ENCODE data around the gene NTM.

NTM gene

DNA sequence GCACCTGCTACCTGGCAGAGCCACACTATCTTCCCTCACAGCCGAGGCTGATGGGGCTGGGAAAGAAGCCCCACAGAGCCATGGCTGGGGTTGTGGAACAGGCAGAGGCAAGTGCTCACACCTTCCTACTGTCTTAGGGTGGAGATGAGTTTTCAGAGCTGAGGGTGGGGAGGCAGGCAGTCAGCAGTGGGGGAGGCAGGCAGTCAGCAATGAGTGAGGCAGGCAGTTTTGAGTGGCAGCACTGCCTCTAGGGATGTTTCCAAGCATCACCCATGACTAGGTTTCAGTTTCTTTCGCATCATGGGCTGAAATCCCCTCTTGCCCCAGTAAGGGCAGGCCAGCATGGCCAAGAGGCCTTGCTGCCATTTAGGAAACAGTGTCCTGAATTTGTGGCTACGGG, 41.6 kb upstream of the NTM start:
- DNase-seq = no peak
- H2BK12ac ChIP-seq (ENCODE audit: low read length in 2 of 2) = no peak overlapping the region
- H2AK5ac ChIP-seq (ENCODE audit: low read length, severe bottlenecking) = no peak overlapping the region
- H3K18ac ChIP-seq (ENCODE audit: low read depth in 1 of 2, low read length in 2 of 2) = no peak overlapping the region
- no peak overlapping the region for H3K4ac ChIP-seq (ENCODE audit: low read depth in 1 of 2, low read length in 2 of 2)
- H3K27me3 ChIP-seq (ENCODE audit: control insufficient read depth in 1 of 2, insufficient read depth in 1 of 2, low read length in 2 of 2) = peaks cover 0 to 18% of the 10 kb centered on the region in 2 experiments
- no peak overlapping the region for H3K4me2 ChIP-seq (ENCODE audit: low read length, poor library complexity, severe bottlenecking)
- H3K4me3 ChIP-seq (ENCODE audit: insufficient read depth in 1 of 2, low read depth in 1 of 2, low read length in 2 of 2) = no peak overlapping the region
- no peaks in the 10 kb centered on the region for H3K79me1 ChIP-seq (replicated peaks; ENCODE audit: low read length, poor library complexity, severe bottlenecking)
- H3K36me3 ChIP-seq (ENCODE audit: control insufficient read depth in 1 of 2, insufficient read depth in 2 of 2, low read depth in 1 of 2, low read length in 2 of 2) = no peaks in the 10 kb centered on the region
- no peak overlapping the region for H2BK15ac ChIP-seq (ENCODE audit: low read depth, poor library complexity, severe bottlenecking)
- no peaks in the 10 kb centered on the region for H3K4me1 ChIP-seq (ENCODE audit: control insufficient read depth, insufficient read depth, low read depth, low read length)
- no peaks in the 10 kb centered on the region for H3K9me3 ChIP-seq (ENCODE audit: control insufficient read depth, low read length)
- H2BK5ac ChIP-seq (ENCODE audit: low read depth, low read length, poor library complexity, severe bottlenecking) = no peak overlapping the region
- H3K27ac ChIP-seq (ENCODE audit: low read length, poor library complexity, severe bottlenecking) = no peak overlapping the region
- WGBS = 76% methylated on average over 3 of the region's 3 CpGs
- no peak overlapping the region for H2AFZ ChIP-seq (ENCODE audit: low read depth, low read length)
- no peak overlapping the region for H3K9ac ChIP-seq (ENCODE audit: low read length)
- H3K14ac ChIP-seq (ENCODE audit: low read length in 2 of 2) = no peak overlapping the region
- no peak overlapping the region for H3K23ac ChIP-seq (ENCODE audit: low read length in 2 of 2)
- H4K8ac ChIP-seq (ENCODE audit: low read length) = no peak overlapping the region
- no peak overlapping the region for H4K91ac ChIP-seq (ENCODE audit: low read length)
- H2BK120ac ChIP-seq (ENCODE audit: low read depth, low read length) = no peak overlapping the region

DNA sequence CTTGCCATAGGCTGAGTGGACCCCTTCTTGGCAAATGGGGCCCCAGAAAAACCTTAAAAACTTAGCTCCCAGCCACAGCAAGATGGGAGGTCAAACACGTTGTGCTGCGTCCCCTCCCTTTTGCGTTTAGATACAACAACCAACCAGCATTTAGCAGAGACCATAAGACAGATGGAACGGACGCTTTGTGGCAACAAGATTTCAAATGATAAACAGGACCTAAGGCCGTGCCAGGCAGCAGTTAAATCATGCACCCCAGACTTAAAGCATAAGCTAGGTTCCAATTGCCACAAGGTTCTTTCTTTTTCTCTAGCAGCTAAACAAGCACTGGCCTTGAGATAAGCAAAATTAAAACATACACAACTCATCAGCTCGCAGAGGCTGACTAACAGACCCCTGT, 39.4 kb upstream of the NTM start:
- Histone ChIP-seq H4K91ac (ENCODE audit: low read length) (no peak overlapping the region), H3K4me1 (ENCODE audit: control insufficient read depth, insufficient read depth, low read depth, low read length) (no peaks in the 10 kb centered on the region), H3K14ac (ENCODE audit: low read length in 2 of 2) (no peak overlapping the region), H2BK15ac (ENCODE audit: low read depth, poor library complexity, severe bottlenecking) (no peak overlapping the region), H3K4me2 (ENCODE audit: low read length, poor library complexity, severe bottlenecking) (no peak overlapping the region), H4K8ac (ENCODE audit: low read length) (no peak overlapping the region), H2AFZ (ENCODE audit: low read depth, low read length) (no peak overlapping the region), H3K36me3 (ENCODE audit: control insufficient read depth in 1 of 2, insufficient read depth in 2 of 2, low read depth in 1 of 2, low read length in 2 of 2) (no peaks in the 10 kb centered on the region), H3K27me3 (ENCODE audit: control insufficient read depth in 1 of 2, insufficient read depth in 1 of 2, low read length in 2 of 2) (peaks cover 0 to 11% of the 10 kb centered on the region in 2 experiments), H3K23ac (ENCODE audit: low read length in 2 of 2) (no peak overlapping the region), H3K4me3 (ENCODE audit: insufficient read depth in 1 of 2, low read depth in 1 of 2, low read length in 2 of 2) (no peak overlapping the region), H2BK12ac (ENCODE audit: low read length in 2 of 2) (no peak overlapping the region), H3K27ac (ENCODE audit: low read length, poor library complexity, severe bottlenecking) (no peak overlapping the region), H2AK5ac (ENCODE audit: low read length, severe bottlenecking) (no peak overlapping the region), H3K9me3 (ENCODE audit: control insufficient read depth, low read length) (no peaks in the 10 kb centered on the region), H2BK120ac (ENCODE audit: low read depth, low read length) (no peak overlapping the region), H3K18ac (ENCODE audit: low read depth in 1 of 2, low read length in 2 of 2) (no peak overlapping the region), H2BK5ac (ENCODE audit: low read depth, low read length, poor library complexity, severe bottlenecking) (no peak overlapping the region), H3K4ac (ENCODE audit: low read depth in 1 of 2, low read length in 2 of 2) (no peak overlapping the region), H3K79me1 (replicated peaks; ENCODE audit: low read length, poor library complexity, severe bottlenecking) (no peaks in the 10 kb centered on the region), H3K9ac (ENCODE audit: low read length) (no peak overlapping the region)
- DNase-seq = no peak
- 71% methylated on average over 7 of the region's 7 CpGs for WGBS

DNA sequence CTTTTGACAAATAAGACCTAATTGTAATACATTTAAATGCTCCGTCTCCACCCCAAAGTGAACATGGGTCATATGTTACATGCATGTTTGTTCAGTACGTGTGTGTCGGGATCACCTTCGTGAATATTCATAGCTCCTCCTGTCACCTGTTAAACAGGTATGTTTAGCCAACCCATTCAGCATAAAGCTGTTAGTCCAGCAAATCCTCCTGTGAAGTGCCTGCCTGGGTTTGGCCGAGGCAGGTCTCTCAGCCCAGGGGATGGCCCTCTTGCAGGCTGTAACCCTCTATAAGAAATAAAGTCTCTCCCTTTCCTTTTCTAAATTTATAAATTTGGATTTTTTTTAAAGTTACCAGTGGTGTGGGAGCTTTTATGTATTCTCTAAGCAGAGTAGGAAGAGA, 38.9 kb upstream of the NTM start:
- Histone ChIP-seq H2BK15ac (ENCODE audit: low read depth, poor library complexity, severe bottlenecking) (no peak overlapping the region), H3K4me2 (ENCODE audit: low read length, poor library complexity, severe bottlenecking) (no peak overlapping the region), H2AK5ac (ENCODE audit: low read length, severe bottlenecking) (no peak overlapping the region), H3K23ac (ENCODE audit: low read length in 2 of 2) (no peak overlapping the region), H3K4me3 (ENCODE audit: insufficient read depth in 1 of 2, low read depth in 1 of 2, low read length in 2 of 2) (no peak overlapping the region), H3K4me1 (ENCODE audit: control insufficient read depth, insufficient read depth, low read depth, low read length) (no peaks in the 10 kb centered on the region), H3K27me3 (ENCODE audit: control insufficient read depth in 1 of 2, insufficient read depth in 1 of 2, low read length in 2 of 2) (peaks cover 0 to 12% of the 10 kb centered on the region in 2 experiments), H2BK120ac (ENCODE audit: low read depth, low read length) (no peak overlapping the region), H4K8ac (ENCODE audit: low read length) (no peak overlapping the region), H3K9ac (ENCODE audit: low read length) (no peak overlapping the region), H3K79me1 (replicated peaks; ENCODE audit: low read length, poor library complexity, severe bottlenecking) (no peaks in the 10 kb centered on the region), H3K4ac (ENCODE audit: low read depth in 1 of 2, low read length in 2 of 2) (no peak overlapping the region), H3K14ac (ENCODE audit: low read length in 2 of 2) (no peak overlapping the region), H3K9me3 (ENCODE audit: control insufficient read depth, low read length) (no peaks in the 10 kb centered on the region), H3K27ac (ENCODE audit: low read length, poor library complexity, severe bottlenecking) (no peak overlapping the region), H3K36me3 (ENCODE audit: control insufficient read depth in 1 of 2, insufficient read depth in 2 of 2, low read depth in 1 of 2, low read length in 2 of 2) (no peaks in the 10 kb centered on the region), H2BK12ac (ENCODE audit: low read length in 2 of 2) (no peak overlapping the region), H3K18ac (ENCODE audit: low read depth in 1 of 2, low read length in 2 of 2) (no peak overlapping the region), H2BK5ac (ENCODE audit: low read depth, low read length, poor library complexity, severe bottlenecking) (no peak overlapping the region), H4K91ac (ENCODE audit: low read length) (no peak overlapping the region), H2AFZ (ENCODE audit: low read depth, low read length) (no peak overlapping the region)
- DNase-seq = no peak
- 76% methylated on average over 5 of the region's 5 CpGs for WGBS

DNA sequence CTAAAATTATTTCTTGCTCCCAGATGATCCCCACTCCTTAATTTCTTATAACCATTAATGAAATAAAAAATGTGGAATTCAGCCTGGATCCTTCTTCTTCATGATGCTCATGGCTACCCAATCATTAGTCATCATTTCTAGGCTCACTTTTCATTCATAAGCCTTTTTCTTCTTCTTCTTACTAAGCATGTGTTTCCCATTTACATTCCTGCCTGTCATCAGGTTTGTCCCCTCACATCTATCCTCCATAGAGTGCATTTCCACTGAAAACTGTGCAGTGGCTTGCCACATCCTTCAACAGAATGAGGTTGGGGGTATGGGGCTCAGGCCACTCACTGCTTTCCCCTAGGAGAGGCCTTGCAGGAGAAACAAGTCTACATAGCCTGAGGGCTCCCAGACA, 35.8 kb upstream of the NTM start:
- no peak overlapping the region for H3K4me3 ChIP-seq (ENCODE audit: insufficient read depth in 1 of 2, low read depth in 1 of 2, low read length in 2 of 2)
- no peak overlapping the region for H3K9ac ChIP-seq (ENCODE audit: low read length)
- no peak overlapping the region for H4K8ac ChIP-seq (ENCODE audit: low read length)
- H3K4me2 ChIP-seq (ENCODE audit: low read length, poor library complexity, severe bottlenecking) = no peak overlapping the region
- no peak overlapping the region for H4K91ac ChIP-seq (ENCODE audit: low read length)
- DNase-seq = no peak
- no peak overlapping the region for H2AK5ac ChIP-seq (ENCODE audit: low read length, severe bottlenecking)
- no peaks in the 10 kb centered on the region for H3K9me3 ChIP-seq (ENCODE audit: control insufficient read depth, low read length)
- H3K4ac ChIP-seq (ENCODE audit: low read depth in 1 of 2, low read length in 2 of 2) = no peak overlapping the region
- no peak overlapping the region for H3K18ac ChIP-seq (ENCODE audit: low read depth in 1 of 2, low read length in 2 of 2)
- no peak overlapping the region for H3K27ac ChIP-seq (ENCODE audit: low read length, poor library complexity, severe bottlenecking)
- H3K4me1 ChIP-seq (ENCODE audit: control insufficient read depth, insufficient read depth, low read depth, low read length) = no peaks in the 10 kb centered on the region
- H3K23ac ChIP-seq (ENCODE audit: low read length in 2 of 2) = no peak overlapping the region
- H2BK5ac ChIP-seq (ENCODE audit: low read depth, low read length, poor library complexity, severe bottlenecking) = no peak overlapping the region
- H2BK15ac ChIP-seq (ENCODE audit: low read depth, poor library complexity, severe bottlenecking) = no peak overlapping the region
- no peak overlapping the region for H2AFZ ChIP-seq (ENCODE audit: low read depth, low read length)
- no peaks in the 10 kb centered on the region for H3K79me1 ChIP-seq (replicated peaks; ENCODE audit: low read length, poor library complexity, severe bottlenecking)
- H3K14ac ChIP-seq (ENCODE audit: low read length in 2 of 2) = no peak overlapping the region
- peaks cover 0 to 14% of the 10 kb centered on the region in 2 experiments for H3K27me3 ChIP-seq (ENCODE audit: control insufficient read depth in 1 of 2, insufficient read depth in 1 of 2, low read length in 2 of 2)
- no peak overlapping the region for H2BK120ac ChIP-seq (ENCODE audit: low read depth, low read length)
- H2BK12ac ChIP-seq (ENCODE audit: low read length in 2 of 2) = no peak overlapping the region
- no peaks in the 10 kb centered on the region for H3K36me3 ChIP-seq (ENCODE audit: control insufficient read depth in 1 of 2, insufficient read depth in 2 of 2, low read depth in 1 of 2, low read length in 2 of 2)

All from mesenchymal stem cell (in vitro differentiated cells and primary cell).